Measurements from ENCODE around the gene EIF3B. TPM values are rescaled to one million over a fixed set of nuclear protein-coding genes. Genes with fewer than 3 reads are reported as not detected.
"Not testable (repeated sequence)": the region's sequence is repeated elsewhere in the genome, so short reads cannot be mapped to it uniquely, and the experiment has no call there.

The EIF3B gene
- total and polyA plus RNA-seq, 4 donors: 82.5 to 133 (median 96.0) TPM

- peaks cover 0 to under 1% (median 0%) of the 10 kb centered on the region in 4 donors for H3K36me3 ChIP-seq (ENCODE audit: control insufficient read depth in 4 of 4, insufficient read depth in 4 of 4, low read length in 4 of 4)
- H3K4me1 ChIP-seq (ENCODE audit: control insufficient read depth in 5 of 5, insufficient read depth in 5 of 5, low read length in 5 of 5): no peaks in the 10 kb centered on the region
- DNase-seq: no peak
- no peak overlapping the region for H3K9ac ChIP-seq (ENCODE audit: insufficient read depth in 1 of 2, low read length in 2 of 2)
- ATAC-seq (ENCODE audit: insufficient read depth, low FRiP score): no peak
- H3K4me3 ChIP-seq: no peak overlapping the region
- 88 to 90% methylated on average over 6 of the region's 6 CpGs for WGBS, 2 donors
- no peaks in the 10 kb centered on the region for H3K9me3 ChIP-seq (ENCODE audit: control insufficient read depth in 4 of 4, insufficient read depth in 3 of 4, low read length in 3 of 4)
- TF ChIP-seq, protein P1, sequence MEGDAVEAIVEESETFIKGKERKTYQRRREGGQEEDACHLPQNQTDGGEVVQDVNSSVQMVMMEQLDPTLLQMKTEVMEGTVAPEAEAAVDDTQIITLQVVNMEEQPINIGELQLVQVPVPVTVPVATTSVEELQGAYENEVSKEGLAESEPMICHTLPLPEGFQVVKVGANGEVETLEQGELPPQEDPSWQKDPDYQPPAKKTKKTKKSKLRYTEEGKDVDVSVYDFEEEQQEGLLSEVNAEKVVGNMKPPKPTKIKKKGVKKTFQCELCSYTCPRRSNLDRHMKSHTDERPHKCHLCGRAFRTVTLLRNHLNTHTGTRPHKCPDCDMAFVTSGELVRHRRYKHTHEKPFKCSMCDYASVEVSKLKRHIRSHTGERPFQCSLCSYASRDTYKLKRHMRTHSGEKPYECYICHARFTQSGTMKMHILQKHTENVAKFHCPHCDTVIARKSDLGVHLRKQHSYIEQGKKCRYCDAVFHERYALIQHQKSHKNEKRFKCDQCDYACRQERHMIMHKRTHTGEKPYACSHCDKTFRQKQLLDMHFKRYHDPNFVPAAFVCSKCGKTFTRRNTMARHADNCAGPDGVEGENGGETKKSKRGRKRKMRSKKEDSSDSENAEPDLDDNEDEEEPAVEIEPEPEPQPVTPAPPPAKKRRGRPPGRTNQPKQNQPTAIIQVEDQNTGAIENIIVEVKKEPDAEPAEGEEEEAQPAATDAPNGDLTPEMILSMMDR (IDR thresholded peaks at IDR 0.05; ENCODE audit: control extremely low read depth, extremely low read depth): no peak
- no peak overlapping the region for H3K27ac ChIP-seq (ENCODE audit: low read depth in 1 of 2, low read length in 1 of 2)
- no peaks in the 10 kb centered on the region for H3K27me3 ChIP-seq (ENCODE audit: control insufficient read depth in 3 of 3, insufficient read depth in 3 of 3, low read length in 2 of 3)
Measured at GRCh38 chr7:2331707-2332106, 22.9 kb upstream of the EIF3B start.

- H3K36me3 ChIP-seq (ENCODE audit: control insufficient read depth in 4 of 4, insufficient read depth in 4 of 4, low read length in 4 of 4); H3K4me3 ChIP-seq; H3K9me3 ChIP-seq (ENCODE audit: control insufficient read depth in 4 of 4, insufficient read depth in 3 of 4, low read length in 3 of 4); H3K9ac ChIP-seq (ENCODE audit: insufficient read depth in 1 of 2, low read length in 2 of 2); H3K4me1 ChIP-seq (ENCODE audit: control insufficient read depth in 5 of 5, insufficient read depth in 5 of 5, low read length in 5 of 5); DNase-seq; H3K27me3 ChIP-seq (ENCODE audit: control insufficient read depth in 3 of 3, insufficient read depth in 3 of 3, low read length in 2 of 3); ATAC-seq (ENCODE audit: insufficient read depth, low FRiP score); H3K27ac ChIP-seq (ENCODE audit: low read depth in 1 of 2, low read length in 1 of 2): not testable (repeated sequence)
- 93 to 94% methylated on average over 4 of the region's 4 CpGs for WGBS, 2 donors
Measured at GRCh38 chr7:2332606-2333231, 21.9 kb upstream of the EIF3B start.

DNA sequence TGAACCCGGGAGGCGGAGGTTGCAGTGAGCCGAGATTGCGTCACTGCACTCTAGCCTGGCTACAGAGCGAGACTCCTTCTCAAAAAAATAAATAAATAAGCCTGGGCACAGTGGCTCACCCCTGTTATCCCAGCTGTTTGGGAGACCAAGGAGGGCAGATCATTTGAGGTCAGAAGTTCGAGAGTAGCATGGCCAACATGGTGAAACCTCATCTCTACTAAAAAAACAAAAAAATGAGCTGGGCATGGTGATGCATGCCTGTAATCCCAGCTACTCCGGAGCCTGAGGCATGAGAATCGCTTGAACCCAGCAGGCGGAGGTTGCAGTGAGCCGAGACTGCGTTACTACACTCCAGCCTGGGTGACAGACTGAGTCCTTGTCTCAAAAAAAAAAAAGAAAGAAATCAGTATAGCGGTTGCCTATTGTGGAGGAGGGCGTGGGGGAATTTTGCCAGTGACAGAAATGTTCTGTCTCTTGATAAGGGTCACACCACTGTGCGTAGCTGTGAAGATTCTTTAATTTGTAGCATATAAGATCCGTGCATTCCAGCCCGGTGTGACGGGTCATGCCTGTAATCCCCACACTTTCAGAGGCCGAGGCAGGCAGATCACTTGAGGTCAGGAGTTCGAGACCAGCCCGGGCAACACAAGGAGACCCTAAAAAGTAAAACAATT, 17.9 kb upstream of the EIF3B start:
- TF ChIP-seq, protein P1 (IDR thresholded peaks at IDR 0.05; ENCODE audit: control extremely low read depth, extremely low read depth): no peak
- Histone ChIP-seq H3K4me1 (ENCODE audit: control insufficient read depth in 5 of 5, insufficient read depth in 5 of 5, low read length in 5 of 5) (no peaks in the 10 kb centered on the region), H3K36me3 (ENCODE audit: control insufficient read depth in 4 of 4, insufficient read depth in 4 of 4, low read length in 4 of 4) (peaks cover 0 to 4% (median 0%) of the 10 kb centered on the region in 4 donors), H3K4me3 (no peak overlapping the region), H3K9ac (ENCODE audit: insufficient read depth in 1 of 2, low read length in 2 of 2) (no peak overlapping the region), H3K27ac (ENCODE audit: low read depth in 1 of 2, low read length in 1 of 2) (no peak overlapping the region), H3K27me3 (ENCODE audit: control insufficient read depth in 3 of 3, insufficient read depth in 3 of 3, low read length in 2 of 3) (no peaks in the 10 kb centered on the region), H3K9me3 (ENCODE audit: control insufficient read depth in 4 of 4, insufficient read depth in 3 of 4, low read length in 3 of 4) (no peaks in the 10 kb centered on the region)
- no peak for DNase-seq
- WGBS, 2 donors: 94 to 95% methylated on average over 20 of the region's 20 CpGs
- ATAC-seq (ENCODE audit: insufficient read depth, low FRiP score): no peak

DNA sequence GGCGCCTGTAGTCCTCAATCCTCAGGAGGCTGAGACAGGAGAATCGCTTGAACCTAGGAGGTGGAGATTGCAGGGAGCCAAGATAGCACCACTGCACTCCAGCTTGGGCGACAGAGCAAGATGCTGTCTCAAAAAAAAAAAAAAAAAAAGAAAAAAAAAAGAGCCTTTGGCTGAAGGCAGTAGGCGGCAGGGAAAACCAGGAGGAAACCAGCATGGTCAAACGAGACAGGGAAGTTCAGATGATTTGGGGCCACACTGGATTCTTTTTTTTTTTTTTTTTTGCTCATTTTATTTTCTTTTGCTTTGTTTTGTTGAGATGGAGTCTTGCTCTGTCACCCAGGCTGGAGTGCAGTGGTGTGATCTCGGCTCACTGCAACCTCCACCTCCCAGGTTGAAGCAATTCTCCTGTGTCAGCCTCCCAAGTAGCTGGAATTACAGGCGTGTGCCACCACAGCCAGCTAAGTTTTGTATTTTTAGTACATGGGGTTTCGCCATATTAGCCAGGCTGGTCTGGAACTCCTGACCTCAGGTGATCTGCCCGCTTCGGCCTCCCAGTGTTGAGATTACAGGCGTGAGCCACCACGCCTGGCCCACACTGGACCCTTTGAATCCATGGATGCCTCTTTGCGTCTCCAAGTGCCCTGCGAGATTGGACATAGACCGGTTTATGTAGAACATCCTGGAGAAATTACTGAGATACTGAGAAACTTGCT, 7.1 kb upstream of the EIF3B start:
- not testable (repeated sequence) for H3K27me3 ChIP-seq (ENCODE audit: control insufficient read depth in 3 of 3, insufficient read depth in 3 of 3, low read length in 2 of 3); H3K4me3 ChIP-seq; H3K9ac ChIP-seq (ENCODE audit: insufficient read depth in 1 of 2, low read length in 2 of 2); ATAC-seq (ENCODE audit: insufficient read depth, low FRiP score); H3K36me3 ChIP-seq (ENCODE audit: control insufficient read depth in 4 of 4, insufficient read depth in 4 of 4, low read length in 4 of 4); H3K9me3 ChIP-seq (ENCODE audit: control insufficient read depth in 4 of 4, insufficient read depth in 3 of 4, low read length in 3 of 4); DNase-seq; H3K4me1 ChIP-seq (ENCODE audit: control insufficient read depth in 5 of 5, insufficient read depth in 5 of 5, low read length in 5 of 5); H3K27ac ChIP-seq (ENCODE audit: low read depth in 1 of 2, low read length in 1 of 2)
- 80 to 84% methylated on average over 15 of the region's 15 CpGs for WGBS, 2 donors

All from lung (tissue), 12 donors.